GM19043 (cell line): ENCODE measurements around the gene ST3GAL5.

ENCODE experiments used
- ATAC-seq: cut with Tn5 transposase; IDR thresholded peaks from one replicate; pipeline ENCODE4 v1.9.1; 2021; ENCODE audit warnings: low read depth; ENCODE audit not compliant: unreplicated experiment

ST3GAL5 gene

GRCh38 chr2:85867556-85868292 lies 21.1 kb downstream of the ST3GAL5 start:
- no peak for ATAC-seq

DNA sequence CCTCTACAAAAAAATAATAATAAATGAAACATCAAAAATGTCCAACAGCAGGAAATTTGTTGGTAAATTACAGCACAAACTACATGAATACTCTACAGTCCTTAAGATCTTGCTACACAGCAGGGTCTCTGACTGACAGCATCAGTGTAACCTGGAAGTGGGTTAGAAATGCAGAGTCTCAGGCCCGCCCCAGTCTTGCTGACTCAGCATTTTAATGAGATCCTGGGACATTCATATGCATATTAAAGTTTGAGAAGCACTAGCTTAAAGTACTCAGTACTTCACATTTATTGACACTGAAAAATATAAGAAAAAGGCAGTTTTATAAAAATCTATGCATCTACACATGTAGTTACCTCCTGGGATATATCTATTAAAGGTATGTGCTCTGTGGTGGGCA lies 21.7 kb downstream of the ST3GAL5 start:
- ATAC-seq = no peak

GRCh38 chr2:85866165-85866659 lies 22.6 kb downstream of the ST3GAL5 start:
- no peak for ATAC-seq

DNA sequence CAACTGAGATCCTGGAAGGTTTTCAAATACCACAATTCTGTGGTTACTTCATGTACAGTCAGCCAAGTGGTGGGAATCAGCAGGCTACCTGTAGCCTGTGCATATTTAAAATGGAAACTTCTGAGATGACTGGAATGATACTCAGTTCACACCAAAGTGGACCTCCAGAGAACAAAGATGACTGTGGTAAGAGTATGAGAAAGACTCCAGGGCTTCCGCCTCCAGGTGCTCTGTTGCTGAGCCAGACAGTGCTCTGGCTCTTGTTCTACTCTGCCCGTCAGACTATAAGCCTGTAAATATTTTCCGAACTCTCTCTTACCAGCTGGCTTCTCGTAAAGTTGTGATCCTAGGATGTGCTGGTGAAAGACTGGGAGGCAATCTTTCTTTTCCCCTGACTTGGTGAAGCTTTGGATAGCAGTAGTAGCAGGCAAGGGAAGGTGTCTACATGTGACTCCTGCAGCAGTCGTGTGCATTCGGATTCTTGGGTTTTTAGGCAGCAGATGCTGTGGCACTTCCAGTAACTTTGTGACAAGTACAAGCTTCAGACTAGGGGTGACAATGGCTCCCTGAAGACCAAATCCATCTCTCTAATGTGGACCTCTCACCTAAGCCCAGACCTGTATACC lies 23.1 kb downstream of the ST3GAL5 start:
- ATAC-seq = peak; percentile 70

- no peak for ATAC-seq
Observed at GRCh38 chr2:85864654-85865053, 24.1 kb downstream of the ST3GAL5 start.

- no peak for ATAC-seq
Observed at GRCh38 chr2:85862426-85862825, 26.4 kb downstream of the ST3GAL5 start.

GRCh38 chr2:85861650-85862049 lies 27.1 kb downstream of the ST3GAL5 start:
- ATAC-seq = no peak

DNA sequence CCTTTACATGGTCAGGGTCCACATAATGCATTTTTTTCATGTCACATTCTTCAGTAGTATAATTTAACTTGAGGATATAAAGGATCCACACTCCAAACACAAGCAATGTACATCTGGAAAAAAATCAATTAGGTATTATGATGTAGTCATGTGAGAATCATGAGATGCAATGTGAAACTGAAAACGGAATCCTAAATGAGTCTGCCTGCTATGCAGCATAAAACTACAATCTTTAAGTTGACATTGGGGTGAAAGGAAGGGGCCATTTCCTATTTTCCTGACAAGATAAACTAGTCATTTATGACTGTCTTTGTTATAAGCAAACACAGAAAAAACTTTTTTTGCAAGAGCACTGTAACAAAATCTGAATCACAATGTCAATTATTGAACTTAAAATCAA lies 27.6 kb downstream of the ST3GAL5 start:
- ATAC-seq = no peak

DNA sequence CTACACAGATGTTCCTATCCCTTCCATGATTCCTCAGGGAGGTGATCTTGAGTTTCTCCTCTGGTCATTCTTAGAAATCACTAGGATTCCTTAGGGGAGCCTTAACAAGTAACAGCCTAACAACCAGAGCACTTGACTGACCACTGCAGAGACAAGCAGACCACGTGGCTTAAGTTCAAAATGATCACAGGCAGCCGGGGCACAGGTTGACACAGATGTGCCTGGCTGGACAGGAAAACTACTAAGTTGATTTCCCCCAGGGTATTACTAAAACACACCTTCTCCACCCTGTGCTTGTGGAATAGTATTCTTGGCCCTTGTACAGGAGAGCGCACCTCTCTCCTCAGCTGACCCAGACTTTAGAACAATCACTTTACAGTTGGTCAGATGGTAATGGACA lies 29.9 kb downstream of the ST3GAL5 start:
- no peak for ATAC-seq

GRCh38 chr2:85854897-85855296 lies 33.9 kb downstream of the ST3GAL5 start:
- ATAC-seq = no peak

GRCh38 chr2:85854166-85854509 lies 34.7 kb downstream of the ST3GAL5 start:
- no peak for ATAC-seq

DNA sequence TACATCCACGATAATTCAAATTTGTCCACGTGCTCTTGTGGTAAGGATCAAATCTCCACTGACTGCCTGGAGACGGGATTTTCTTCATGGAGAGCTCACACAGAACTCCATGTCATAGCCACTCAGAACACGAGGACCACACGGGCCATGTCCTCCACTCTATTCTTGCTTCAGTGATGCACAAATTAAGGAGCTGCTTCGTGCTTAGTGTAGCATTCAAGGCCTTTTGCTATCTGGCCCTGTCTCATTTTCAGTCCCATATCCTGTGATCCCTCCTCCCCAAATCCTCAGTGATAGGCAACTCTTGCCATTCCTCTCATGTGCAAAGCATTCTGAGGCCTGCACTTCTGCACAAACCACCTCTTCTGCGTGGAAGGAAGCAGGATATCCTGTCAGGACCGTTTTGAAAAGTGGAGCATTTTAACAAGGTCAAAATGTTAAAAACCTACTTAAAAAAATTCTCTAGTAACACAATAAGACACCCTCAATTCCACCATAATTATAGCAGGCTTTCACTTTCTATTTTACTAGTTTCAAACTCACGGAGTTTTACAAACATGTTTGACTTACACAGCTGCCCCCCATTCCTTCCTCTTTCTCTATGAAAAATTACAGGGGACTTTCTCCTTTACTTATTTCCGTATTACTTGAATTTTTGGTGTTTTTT lies 35.2 kb downstream of the ST3GAL5 start:
- peak; percentile 40 for ATAC-seq

- peak; percentile 49 for ATAC-seq
Observed at GRCh38 chr2:85852937-85853498, 35.8 kb downstream of the ST3GAL5 start.

- ATAC-seq = no peak
Observed at GRCh38 chr2:85852152-85852840, 36.5 kb downstream of the ST3GAL5 start.

DNA sequence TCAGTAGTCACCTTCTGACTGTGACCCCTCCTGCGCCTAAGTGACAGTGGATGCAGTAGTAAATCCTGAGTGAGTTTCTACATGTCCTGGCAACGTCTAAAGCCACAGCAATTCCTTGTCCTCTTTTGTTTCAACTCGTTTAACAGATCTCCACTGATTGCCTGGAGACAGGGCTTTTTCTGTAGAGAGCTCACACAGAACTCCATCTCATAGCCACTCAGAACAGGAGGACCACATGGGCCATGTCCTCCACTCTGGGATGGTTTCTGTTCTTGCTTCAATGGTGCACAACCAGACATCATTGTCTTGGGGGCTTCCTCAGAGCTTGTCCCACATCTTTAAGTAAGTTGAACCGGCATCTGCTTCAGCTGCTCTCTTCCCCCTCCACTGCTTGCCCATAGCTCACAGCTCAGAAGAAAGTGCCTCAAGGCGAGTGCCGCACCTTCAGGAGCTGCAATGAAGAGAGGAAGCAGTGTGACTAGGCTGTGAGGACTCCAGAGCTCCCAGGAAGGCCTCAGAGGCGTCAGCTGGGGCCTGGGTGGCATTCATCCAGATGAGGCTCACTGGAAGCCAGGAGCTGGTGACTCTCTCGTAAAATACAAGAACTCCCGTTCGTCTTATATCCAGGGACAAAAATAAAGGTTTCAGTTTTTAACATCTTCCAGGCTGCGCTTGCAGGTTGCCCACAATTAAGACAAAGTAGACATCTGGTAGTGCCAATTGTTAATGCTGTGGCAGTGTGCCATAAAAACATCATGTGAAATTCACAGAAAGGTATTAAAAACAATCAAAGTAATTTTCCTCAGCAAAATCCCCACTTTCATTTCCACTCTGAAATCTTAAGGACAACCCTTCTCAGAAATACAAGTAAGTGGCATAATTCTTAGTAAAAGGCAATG lies 37.3 kb downstream of the ST3GAL5 start:
- no peak for ATAC-seq

DNA sequence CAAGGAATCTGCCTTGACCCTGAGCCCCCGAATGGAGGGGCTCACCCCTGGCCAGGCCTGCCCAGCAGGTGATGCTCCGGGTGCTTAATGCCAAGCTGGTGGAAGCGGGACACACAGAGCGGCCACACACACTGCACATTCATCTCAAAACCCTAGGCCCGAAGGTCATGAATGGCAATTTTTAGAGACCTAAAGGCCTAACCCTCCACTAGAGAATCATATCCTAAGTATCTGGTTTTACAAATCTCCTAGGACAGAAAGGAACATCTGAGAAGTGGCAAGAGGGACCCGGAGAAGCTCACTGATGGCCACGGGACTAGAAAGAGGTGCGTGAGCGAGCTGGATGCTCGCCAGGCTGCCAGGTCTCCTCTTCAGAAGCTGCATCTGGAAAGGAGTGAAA lies 38.3 kb downstream of the ST3GAL5 start:
- no peak for ATAC-seq

DNA sequence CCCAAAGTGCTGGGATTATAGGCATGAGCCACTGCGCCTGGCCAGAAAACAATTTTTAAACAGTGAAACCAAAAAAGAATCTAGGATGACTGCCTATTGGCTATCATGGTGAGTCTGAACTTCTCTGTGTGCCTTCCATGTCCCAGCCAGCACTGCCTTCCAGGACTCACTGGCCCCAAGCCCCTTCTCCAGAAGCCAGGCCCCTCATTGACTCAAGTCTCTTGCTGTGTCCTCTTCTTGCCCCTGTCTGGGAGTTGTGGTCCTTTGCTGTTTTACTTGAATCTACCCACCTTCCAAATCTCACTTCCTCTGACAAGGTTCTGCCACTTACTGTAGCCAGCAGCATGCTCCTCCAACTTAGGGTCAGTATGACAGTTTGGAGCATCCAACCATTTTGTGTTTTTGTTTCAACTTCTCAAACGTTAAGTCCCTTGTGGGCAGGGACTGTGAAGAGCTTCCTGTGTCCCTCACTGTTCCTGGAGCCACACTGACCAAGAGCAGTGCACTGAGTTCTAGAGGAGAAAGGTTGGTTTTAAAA lies 41.7 kb downstream of the ST3GAL5 start:
- ATAC-seq = no peak

DNA sequence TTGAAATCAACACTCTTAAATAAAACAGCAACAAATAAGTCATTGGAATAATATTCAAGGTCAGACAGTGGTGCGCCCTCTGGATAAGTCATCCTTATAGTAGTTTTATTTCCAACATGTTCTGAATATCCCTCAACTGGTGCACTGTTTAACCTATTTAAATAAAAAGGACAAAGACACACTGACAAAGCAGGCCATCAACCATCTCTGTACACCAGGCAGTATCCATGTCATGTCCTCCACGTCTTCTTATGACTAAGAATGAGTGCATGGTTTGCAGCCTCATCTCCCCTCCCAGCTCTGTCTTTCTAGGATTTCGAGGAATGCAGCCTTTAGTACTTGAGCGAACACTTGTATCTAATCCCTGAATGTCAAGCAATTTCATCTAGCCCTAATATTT lies 42.4 kb downstream of the ST3GAL5 start:
- ATAC-seq = no peak

DNA sequence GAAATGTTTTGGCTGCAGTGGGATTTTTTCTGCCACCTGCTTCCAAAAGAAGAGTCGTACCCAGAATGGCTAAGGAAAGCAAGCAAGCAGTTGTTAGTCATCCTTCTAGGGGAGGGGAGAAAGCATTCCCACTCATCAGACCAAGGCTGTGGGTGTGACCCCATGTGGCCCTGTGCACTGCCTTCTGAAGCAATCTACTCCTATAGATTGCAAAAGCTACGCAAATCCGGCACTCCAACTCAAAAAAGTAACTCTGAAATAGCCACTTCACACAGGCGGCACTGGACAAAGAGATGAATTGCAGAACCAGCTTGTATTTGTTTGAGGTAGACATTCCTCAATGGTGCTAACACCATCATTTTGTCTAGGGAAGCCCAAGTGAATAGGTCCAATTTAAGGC lies 44.3 kb downstream of the ST3GAL5 start:
- ATAC-seq = no peak

DNA sequence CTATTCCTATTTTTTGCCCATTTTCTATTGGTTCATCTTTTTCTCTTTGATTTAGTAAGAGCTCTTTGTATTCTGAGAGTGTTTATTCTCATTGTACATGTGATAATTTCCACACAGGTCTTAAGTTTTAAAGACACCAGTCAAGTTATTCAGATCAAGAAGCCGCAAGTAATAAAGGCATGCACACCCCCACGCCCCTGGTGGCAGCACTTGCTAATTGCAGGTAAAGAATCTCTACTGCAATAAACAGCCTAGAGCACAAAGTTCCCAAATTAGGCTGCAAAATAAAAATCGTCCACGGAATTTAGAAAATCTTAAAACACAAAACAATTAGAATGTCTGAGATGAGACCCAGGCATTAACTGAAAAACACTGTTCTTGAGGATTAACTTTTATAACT lies 45.2 kb downstream of the ST3GAL5 start:
- no peak for ATAC-seq
